HG02588 (cell line): ENCODE data around the gene POU6F1.
A peak's percentile ranks its signal among the peaks of the same experiment; 100 is the strongest.
"Not testable (repeated sequence)": the region's sequence is repeated elsewhere in the genome, so short reads cannot be mapped to it uniquely, and the experiment has no call there.

ENCODE experiments used
- ATAC-seq: cut with Tn5 transposase; IDR thresholded peaks from one replicate; pipeline ENCODE4 v1.9.1; 2021; ENCODE audit warnings: mild to moderate bottlenecking, moderate library complexity; ENCODE audit not compliant: unreplicated experiment

The POU6F1 gene

DNA sequence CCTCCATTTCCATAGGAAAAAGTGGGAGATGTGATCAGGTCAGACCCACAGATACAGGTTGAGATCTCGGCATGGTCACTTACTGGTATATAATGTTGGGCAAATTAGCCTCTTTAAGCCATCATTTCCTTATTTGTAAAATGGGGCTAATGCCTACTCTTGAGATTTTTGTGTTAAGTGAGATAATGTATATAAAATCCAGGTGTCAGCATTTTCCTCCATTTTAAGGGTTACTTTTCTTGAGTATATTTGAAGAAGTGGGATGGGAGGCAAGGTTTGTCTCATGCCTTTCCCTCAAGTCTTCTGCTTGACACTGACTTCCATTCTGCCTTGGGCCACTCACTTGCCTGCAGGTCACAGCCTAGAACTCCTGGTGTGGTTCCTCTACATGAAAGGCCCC is 10.1 kb upstream of the POU6F1 start:
- ATAC-seq = no peak

DNA sequence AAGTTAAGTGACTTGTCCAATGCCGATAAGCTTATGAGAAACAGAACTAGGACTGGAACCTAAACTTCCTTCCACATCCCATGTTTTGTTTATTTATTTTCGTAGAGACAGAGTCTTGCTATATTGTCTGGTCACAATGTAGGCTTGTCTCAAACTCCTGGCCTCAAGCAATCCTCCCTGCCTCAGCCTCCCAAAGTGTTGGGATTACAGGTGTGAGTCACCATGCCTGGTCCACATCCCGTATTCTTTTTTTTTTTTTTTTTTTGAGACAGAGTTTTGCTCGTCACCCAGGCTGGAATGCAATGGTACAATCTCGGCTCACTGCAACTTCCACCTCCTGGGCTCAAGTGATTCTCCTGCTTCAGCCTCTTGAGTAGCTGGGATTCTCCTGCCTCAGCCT is 9.2 kb upstream of the POU6F1 start:
- ATAC-seq = not testable (repeated sequence)

GRCh38 chr12:51225771-51226170 is 7.9 kb upstream of the POU6F1 start:
- ATAC-seq = no peak

GRCh38 chr12:51225234-51225633 is 7.4 kb upstream of the POU6F1 start:
- no peak for ATAC-seq

DNA sequence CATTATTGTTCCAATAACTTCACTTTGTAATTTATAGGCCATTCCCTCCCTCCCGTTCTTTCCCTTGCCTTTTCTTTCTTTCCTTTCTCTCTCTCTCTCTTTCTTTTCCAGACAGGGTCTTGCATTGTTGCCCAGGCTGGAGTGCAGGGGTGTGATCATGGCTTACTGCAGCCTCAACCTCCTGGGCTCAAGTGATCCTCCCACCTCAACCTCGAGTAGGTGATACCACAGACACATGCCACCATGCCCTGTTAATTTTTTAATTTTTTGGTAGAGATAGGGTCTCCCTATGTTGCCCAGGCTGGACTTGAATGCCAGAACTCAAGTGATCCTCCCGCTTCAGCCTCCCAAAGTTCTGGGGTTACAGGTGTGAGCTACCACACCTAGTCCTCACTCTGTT is 6.8 kb upstream of the POU6F1 start:
- ATAC-seq = no peak

DNA sequence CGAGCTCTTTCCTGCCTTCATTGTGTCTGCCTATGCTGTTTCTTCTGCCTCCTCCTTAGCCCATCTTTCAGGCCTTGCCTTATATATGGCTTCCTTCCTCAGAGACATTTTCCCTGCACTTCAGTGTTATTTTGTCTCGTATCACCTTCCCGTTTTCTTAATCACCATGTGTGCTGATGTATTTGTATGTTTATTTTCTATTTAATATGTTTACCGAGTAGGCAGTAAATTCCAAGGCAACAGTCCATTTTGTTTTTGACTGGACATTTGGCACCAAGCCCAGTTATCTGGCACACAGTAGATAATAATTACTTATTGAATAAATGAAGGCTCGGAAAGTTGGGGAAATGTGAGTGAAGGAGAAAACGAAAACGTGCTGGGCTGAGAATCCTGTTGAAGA is 4.6 kb upstream of the POU6F1 start:
- ATAC-seq = no peak

GRCh38 chr12:51219857-51220256 is 2.0 kb upstream of the POU6F1 start:
- not testable (repeated sequence) for ATAC-seq

DNA sequence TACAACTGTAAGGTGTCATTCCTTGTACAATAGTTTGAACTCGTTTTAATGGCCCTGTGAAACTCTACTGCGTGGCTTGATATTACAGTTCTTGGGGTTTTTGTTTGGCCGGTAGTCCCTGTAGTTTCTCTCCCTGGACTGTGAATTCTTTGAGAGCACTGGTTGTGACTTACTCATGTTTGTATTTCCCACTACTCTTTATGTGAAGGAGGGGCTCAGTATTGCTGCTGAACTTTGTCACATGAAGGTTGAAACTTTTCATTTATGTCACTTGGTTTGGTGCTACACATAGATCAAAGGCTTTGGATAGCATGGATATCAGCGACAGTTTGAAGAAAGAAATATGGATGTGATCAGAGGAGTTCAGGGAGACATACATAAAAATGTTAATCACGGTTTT is 1.5 kb upstream of the POU6F1 start:
- ATAC-seq = no peak

GRCh38 chr12:51218607-51219161 is 822 bp upstream of the POU6F1 start:
- ATAC-seq = no peak

- ATAC-seq = peak; percentile 58
Observed at GRCh38 chr12:51217133-51217967, 512 bp downstream of the POU6F1 start.

DNA sequence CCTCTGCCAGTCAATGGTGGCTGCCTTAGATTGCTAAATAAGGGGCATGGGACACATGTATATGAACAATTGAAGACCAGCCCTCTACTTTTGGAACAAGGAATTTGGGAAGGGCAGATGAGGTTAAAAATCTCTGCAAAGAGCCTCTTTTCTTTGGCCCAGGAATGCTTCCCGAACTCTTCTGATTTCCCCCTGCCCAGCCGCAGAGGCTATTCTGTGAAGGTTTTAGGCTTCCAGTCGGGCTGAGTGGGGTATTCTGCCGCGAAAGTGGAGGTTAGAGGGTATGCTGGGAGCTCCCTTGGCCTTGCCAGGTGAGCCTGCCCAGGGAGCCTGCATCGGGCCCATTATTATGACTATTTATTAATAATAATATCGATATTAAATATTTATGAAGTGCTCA is 1.2 kb downstream of the POU6F1 start:
- no peak for ATAC-seq

DNA sequence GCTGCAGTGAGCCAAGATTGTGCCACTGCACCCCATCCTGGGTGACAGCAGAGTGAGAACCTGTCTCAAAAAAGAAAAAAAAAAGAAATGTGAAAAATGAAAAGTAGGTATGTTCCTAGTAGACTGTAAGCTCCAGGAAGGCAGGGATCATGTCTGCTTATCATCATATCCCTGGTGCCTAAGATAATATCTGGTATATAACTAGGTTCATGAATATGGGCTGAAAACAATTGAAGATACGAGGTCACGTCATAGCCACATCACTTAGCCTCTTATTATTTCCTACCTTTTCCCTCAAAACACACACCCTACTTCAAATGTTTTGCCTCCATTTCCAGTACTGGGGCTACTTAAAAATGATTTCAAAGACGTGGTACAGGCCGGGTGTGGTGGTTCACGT is 3.0 kb downstream of the POU6F1 start:
- no peak for ATAC-seq

DNA sequence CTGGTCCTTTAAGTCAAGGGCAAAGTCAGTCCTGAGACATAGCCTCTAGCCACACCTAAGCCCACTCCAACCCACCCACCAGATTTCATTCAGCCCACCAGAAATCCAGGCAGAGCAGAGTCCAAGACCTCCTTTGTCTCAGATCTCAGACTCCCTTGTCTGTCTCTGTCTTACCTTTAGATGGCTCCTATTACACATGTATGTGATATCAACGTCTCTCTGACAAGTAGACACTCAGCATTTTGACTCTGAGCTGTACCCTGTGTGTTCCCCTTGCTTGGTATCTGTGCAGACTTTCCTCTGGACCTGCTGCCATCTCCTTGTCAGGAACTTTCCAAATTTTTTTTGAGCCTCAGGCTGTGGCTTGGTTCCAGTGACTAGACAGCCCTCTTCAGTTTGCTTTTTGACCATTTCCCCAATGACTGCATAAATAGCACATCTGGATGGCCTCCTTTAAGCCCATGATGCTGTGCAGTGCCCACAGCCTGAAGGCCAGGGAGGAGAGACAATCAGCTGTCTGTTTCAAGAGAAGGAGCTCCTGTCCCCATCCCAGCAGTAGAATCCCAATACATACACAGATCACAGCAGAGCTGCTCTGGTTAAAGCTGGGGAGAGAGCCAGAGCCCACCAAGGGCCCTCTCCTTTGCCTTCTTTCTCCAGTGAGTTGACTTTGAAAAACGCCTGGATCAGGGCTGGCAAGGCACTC is 7.0 kb downstream of the POU6F1 start:
- no peak for ATAC-seq

DNA sequence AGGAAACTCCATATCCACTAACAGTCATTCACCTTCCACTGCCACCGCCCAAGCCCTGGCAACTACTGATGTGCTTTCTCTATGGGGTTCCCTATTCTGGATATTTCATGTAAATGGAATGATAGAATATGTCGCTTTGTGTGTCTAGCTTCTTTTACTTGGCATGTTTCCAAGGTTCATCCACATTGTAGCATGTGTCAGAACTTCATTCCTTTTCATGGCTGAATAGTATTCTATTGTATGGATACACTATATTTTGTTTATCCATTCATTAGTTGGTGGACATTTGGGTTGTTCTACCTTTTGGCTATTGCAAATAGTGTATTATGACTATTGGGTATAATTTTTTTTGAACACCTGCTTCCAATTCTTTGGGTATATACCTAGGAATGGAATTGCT is 8.6 kb downstream of the POU6F1 start:
- ATAC-seq = no peak

GRCh38 chr12:51208016-51208660 is 9.7 kb downstream of the POU6F1 start:
- no peak for ATAC-seq

DNA sequence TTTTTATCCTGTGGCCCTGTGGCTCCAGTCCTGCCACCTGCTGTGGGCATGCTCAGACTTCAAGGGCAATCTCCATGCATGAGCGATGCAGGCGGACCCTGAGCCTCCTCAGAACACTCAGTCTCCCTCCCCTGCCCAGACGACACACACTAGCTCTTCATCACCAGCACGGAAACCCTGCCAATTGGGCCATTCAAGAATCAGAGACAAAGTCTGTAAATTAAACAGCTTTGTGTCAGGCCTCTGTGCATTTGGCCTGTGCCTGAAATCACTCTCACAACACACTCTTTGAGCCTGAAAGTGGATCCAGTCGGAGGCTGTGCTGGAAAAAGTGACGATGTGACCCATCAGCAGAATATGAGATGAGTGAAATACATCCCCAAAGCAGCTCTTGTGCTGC is 12.5 kb downstream of the POU6F1 start:
- no peak for ATAC-seq

DNA sequence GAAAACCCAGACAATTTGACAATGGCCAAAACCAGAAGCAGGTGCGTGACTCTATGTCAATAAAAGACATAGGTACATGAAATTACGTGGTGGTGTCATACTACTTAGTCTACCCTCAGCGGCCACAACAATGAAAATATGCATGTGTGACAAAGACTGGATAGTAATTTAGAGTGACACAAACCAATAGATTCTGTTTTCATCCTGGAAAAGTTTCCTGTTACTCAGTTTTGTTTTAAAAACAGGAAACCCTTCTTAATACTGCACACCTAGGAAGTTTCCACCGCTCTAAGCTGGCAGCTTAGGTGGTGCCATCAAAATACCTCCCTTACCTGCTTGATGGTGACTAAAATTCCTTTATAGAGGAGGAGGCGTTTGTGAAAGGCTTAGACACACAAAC is 15.1 kb downstream of the POU6F1 start:
- ATAC-seq = no peak

GRCh38 chr12:51200806-51201205 is 17.1 kb downstream of the POU6F1 start:
- ATAC-seq = no peak

DNA sequence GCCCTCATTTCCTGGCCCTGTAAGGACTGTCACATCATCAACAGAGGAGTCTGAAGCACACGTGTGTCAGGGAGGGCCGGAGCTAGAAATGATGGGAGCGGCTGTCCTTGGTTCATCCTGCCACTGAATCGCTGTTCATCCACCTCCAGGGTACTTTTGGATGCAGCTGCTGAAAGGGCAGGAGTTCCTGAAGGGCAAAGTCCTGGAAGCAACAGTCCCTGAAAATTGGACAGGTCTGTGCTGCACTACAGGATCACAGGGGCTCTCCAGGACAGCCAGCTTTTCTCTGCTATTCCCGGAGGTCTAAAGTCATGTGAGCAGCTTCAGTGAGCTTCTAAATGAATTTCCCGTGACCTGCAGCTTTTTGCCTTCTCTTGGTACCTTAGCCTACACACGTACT is 17.7 kb downstream of the POU6F1 start:
- ATAC-seq = no peak

DNA sequence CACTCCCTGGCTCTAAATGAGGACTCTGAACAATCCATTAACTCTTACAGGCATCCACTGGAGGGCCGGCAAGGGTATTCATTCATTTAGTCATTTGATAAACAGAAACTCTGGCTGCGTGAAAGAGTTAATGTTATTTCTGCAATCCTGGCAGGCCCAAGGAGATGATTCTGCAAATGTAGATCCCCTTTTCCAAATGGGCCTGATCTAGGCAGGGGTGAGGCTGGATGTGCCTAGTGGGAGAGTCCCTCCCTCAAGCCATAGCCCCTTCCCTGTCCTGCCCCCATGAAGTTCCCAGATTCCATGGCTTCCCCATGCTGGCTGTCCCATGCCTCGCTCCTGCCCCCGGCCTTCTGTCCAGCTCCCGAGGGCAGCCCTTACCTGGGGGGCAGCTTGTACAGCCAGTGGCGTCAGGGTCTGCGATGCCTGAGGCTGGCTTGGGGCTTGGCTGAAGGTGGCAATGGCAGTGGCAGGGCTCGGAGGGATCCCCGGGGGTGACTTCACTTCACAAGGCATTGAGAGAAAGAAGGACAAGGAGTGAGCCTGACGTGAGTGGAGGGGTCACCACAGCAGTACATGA is 18.4 kb downstream of the POU6F1 start:
- no peak for ATAC-seq
